Measurements from ENCODE around the gene HEBP2.
A peak's percentile ranks its signal among the peaks of the same experiment; 100 is the strongest.

Gene HEBP2

DNA sequence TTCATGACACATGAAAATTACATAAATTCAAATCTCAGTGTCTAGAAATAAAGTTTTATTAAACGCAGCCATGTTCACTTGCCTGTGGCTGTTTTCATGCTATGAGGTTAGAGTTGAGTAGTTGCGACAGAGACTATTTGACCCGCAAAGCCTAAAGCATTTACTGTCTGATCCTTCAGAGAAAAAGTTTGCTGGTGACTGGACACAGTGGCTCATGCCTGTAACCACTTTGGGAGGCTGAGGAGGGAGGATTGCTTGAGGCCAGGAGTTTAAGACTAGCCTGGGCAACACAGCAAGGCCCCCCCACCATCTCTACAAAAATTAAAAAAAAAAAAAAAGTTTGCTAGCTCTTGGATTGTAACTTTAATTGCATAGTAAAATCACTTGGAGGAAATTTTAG lies 17.1 kb upstream of the HEBP2 start:
- Mint-ChIP-seq H3K36me3 (ENCODE audit: low read depth) (no peaks in the 10 kb centered on the region), H3K27ac (no peak overlapping the region), H3K4me1 (no peaks in the 10 kb centered on the region), H3K27me3 (peaks cover 3% of the 10 kb centered on the region), H3K4me3 (no peak overlapping the region), H3K9me3 (no peaks in the 10 kb centered on the region)
- DNase-seq (no peak), ATAC-seq (no peak)

- H3K27me3 Mint-ChIP-seq, result peaks cover 3% of the 10 kb centered on the region
- DNase-seq (no peak), ATAC-seq (no peak)
- H3K9me3 Mint-ChIP-seq, result no peaks in the 10 kb centered on the region
- no peak overlapping the region for H3K27ac Mint-ChIP-seq
- H3K36me3 Mint-ChIP-seq (ENCODE audit: low read depth), result no peaks in the 10 kb centered on the region
- H3K4me3 Mint-ChIP-seq, result no peak overlapping the region
- H3K4me1 Mint-ChIP-seq, result no peaks in the 10 kb centered on the region
Observed at GRCh38 chr6:138387577-138388368, 16.2 kb upstream of the HEBP2 start.

- no peaks in the 10 kb centered on the region for H3K36me3 Mint-ChIP-seq (ENCODE audit: low read depth)
- no peak overlapping the region for H3K4me3 Mint-ChIP-seq
- ATAC-seq (no peak), DNase-seq (no peak)
- peaks cover 6% of the 10 kb centered on the region for H3K4me1 Mint-ChIP-seq
- H3K9me3 Mint-ChIP-seq, result no peaks in the 10 kb centered on the region
- no peak overlapping the region for H3K27ac Mint-ChIP-seq
- peaks cover 2% of the 10 kb centered on the region for H3K27me3 Mint-ChIP-seq
Observed at GRCh38 chr6:138389551-138389950, 14.5 kb upstream of the HEBP2 start.

- no peak for ATAC-seq
- H3K27me3 Mint-ChIP-seq, result no peaks in the 10 kb centered on the region
Observed at GRCh38 chr6:138393871-138394783, 9.9 kb upstream of the HEBP2 start.

GRCh38 chr6:138396709-138397108 lies 7.3 kb upstream of the HEBP2 start:
- Mint-ChIP-seq H3K36me3 (ENCODE audit: low read depth) (no peaks in the 10 kb centered on the region), H3K4me3 (no peak overlapping the region), H3K27ac (no peak overlapping the region), H3K4me1 (peaks cover 9% of the 10 kb centered on the region), H3K9me3 (no peaks in the 10 kb centered on the region), H3K27me3 (peaks cover 2% of the 10 kb centered on the region)
- DNase-seq, result no peak
- no peak for ATAC-seq

More at GRCh38 chr6:138393871-138394783, 9.9 kb upstream of the HEBP2 start:
- H3K36me3 Mint-ChIP-seq (ENCODE audit: low read depth), result no peaks in the 10 kb centered on the region
- H3K4me3 Mint-ChIP-seq, result no peak overlapping the region
- H3K27ac Mint-ChIP-seq, result no peak overlapping the region
- no peak for DNase-seq
- H3K9me3 Mint-ChIP-seq, result no peaks in the 10 kb centered on the region
- H3K4me1 Mint-ChIP-seq, result peaks cover 6% of the 10 kb centered on the region

DNA sequence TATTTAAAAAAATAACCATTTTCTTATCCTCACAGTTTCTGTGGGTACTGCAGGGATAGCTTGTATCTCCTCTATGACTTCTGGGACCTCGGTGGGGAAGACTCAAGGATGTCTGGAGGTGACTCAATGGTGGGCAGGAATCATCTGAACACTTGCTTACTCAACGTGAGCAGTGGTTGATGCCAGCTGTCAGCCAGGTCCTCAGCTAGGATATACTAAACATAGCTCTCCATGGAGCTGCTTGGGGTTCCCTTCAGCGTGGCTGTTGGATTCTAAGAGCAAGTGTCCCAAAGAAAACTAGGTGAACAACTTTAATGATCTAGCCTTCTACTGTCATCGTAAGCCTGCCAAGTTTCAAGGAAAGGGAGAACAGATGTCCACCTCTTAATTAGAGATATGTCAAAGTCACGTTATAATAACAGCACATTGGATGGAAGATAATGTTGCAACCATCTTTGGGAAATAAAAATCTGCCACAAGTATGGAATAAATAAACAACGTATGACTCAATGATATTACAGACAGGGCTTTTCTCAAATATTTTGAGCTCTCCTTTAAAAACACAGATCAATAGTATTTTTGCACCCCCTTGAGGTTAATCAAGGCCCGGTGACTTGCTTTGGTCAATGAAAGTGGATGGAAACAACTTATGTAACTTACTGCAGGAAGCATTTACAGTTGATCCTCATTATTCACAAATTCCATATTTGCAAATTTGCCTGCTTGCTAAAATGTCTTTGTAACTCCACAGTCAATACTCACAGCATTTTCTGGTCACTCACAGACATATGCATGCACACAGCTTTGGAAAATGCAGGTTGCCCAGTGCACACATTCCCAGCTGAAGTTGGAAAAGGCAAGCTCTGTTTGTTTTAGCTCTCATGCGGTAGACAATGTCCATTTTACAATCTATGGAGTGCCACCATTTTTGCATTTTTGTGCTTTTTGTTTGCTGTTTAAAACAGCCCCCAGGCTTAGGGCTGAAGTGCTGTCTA lies 6.6 kb upstream of the HEBP2 start:
- no peak for DNase-seq
- ATAC-seq, result no peak
- Mint-ChIP-seq H3K4me3 (no peak overlapping the region), H3K27me3 (peaks cover 2% of the 10 kb centered on the region), H3K36me3 (ENCODE audit: low read depth) (no peaks in the 10 kb centered on the region), H3K27ac (no peak overlapping the region), H3K9me3 (no peaks in the 10 kb centered on the region), H3K4me1 (peaks cover 9% of the 10 kb centered on the region)

DNA sequence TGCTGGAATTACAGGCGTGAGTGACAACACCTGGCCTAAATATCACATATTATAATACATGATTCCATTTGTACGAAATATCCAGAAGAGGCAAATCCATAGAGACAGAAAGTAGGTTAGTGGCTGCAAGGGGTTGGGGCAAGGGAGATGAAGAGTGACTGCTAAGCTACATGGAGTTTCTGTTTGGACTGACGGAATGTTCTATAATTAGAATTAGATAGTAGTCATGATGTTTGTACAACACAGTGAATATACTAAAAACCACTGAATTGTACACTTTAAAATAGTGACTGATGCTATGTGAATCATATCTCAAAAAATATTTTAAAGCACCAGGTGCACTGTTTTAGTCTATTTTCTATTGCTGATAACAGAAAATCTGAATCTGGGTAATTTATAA lies 3.7 kb upstream of the HEBP2 start:
- H3K36me3 Mint-ChIP-seq (ENCODE audit: low read depth), result peaks cover 4% of the 10 kb centered on the region
- H3K4me1 Mint-ChIP-seq, result peaks cover 13% of the 10 kb centered on the region
- ATAC-seq (no peak), DNase-seq (no peak)
- no peak overlapping the region for H3K27ac Mint-ChIP-seq
- peaks cover 2% of the 10 kb centered on the region for H3K27me3 Mint-ChIP-seq
- no peaks in the 10 kb centered on the region for H3K9me3 Mint-ChIP-seq
- H3K4me3 Mint-ChIP-seq, result no peak overlapping the region

- peaks cover 4% of the 10 kb centered on the region for H3K36me3 Mint-ChIP-seq (ENCODE audit: low read depth)
- H3K27ac Mint-ChIP-seq, result no peak overlapping the region
- H3K4me3 Mint-ChIP-seq, result peak overlapping the region; percentile 2
- DNase-seq (no peak), ATAC-seq (no peak)
- peaks cover 17% of the 10 kb centered on the region for H3K4me1 Mint-ChIP-seq
- H3K9me3 Mint-ChIP-seq, result no peaks in the 10 kb centered on the region
- peaks cover 2% of the 10 kb centered on the region for H3K27me3 Mint-ChIP-seq
Observed at GRCh38 chr6:138401960-138402837, 1.8 kb upstream of the HEBP2 start.

DNA sequence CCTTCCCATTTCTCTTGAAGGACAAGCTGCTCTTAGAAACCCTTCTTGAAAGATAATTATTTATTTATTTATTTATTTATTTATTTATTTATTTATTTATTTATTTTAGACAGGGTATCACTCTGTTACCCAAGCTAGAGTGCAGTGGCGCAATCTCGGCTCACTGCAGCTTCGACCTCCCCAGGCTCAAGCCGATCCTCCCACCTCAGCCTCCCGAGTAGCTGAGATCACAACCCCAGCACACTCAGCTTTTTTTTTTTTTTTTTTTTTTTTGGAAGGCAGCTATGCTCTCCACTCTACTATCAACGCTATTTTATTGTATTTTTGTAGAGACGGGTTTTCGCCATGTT lies 1.2 kb upstream of the HEBP2 start:
- Mint-ChIP-seq H3K4me1 (peaks cover 17% of the 10 kb centered on the region), H3K36me3 (ENCODE audit: low read depth) (peaks cover 9% of the 10 kb centered on the region), H3K9me3 (no peaks in the 10 kb centered on the region), H3K27ac (peak overlapping the region; percentile 76), H3K27me3 (peaks cover 2% of the 10 kb centered on the region), H3K4me3 (peak overlapping the region; percentile 78)
- ATAC-seq (no peak), DNase-seq (no peak)

GRCh38 chr6:138403324-138403800 lies 661 bp upstream of the HEBP2 start:
- Mint-ChIP-seq H3K36me3 (ENCODE audit: low read depth) (peaks cover 12% of the 10 kb centered on the region), H3K27me3 (peaks cover 2% of the 10 kb centered on the region), H3K9me3 (no peaks in the 10 kb centered on the region), H3K4me3 (peak overlapping the region; percentile 78), H3K27ac (peak overlapping the region; percentile 76), H3K4me1 (peaks cover 17% of the 10 kb centered on the region)
- DNase-seq, result peak; percentile 44
- ATAC-seq, result peak; percentile 26

DNA sequence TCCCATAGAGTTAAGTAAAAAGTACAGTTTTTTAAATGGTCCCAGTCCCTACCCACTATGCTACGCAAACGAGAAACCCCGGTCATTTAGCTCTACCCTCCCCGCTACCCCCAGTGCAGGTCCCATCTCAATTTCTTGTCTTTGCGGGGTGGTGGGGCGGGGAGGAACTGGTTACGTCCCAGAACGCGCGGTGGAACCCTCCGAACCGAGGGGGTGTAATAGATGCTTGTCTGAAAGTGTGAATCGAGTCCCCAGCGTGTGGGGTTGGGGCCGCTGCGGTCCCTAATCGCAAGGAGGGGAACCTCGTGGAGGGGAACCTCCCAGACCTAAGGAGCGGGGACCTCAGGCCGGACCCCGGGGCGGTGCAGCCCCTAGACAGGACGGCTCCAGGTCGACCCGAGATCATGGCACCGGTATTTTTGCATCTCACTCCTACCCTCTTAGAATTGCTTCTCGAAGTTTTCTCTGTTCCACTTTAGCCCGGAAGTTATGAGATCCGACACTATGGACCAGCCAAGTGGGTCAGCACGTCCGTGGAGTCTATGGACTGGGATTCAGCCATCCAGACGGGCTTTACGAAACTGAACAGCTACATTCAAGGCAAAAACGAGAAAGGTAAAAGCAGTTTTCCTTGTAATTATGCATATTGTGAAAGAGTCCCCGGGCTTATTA lies 779 bp downstream of the HEBP2 start:
- Mint-ChIP-seq H3K4me3 (peak overlapping the region; percentile 80), H3K4me1 (peaks cover 17% of the 10 kb centered on the region), H3K27ac (peak overlapping the region; percentile 58), H3K9me3 (no peaks in the 10 kb centered on the region), H3K27me3 (peaks cover 2% of the 10 kb centered on the region), H3K36me3 (ENCODE audit: low read depth) (peaks cover 25% of the 10 kb centered on the region)
- ATAC-seq (peak; percentile 12), DNase-seq (peak; percentile 31)

- Mint-ChIP-seq H3K27ac (no peak overlapping the region), H3K4me3 (no peak overlapping the region), H3K4me1 (peaks cover 21% of the 10 kb centered on the region), H3K36me3 (ENCODE audit: low read depth) (peaks cover 32% of the 10 kb centered on the region), H3K9me3 (no peaks in the 10 kb centered on the region), H3K27me3 (peaks cover 2% of the 10 kb centered on the region)
- no peak for DNase-seq
- no peak for ATAC-seq
Observed at GRCh38 chr6:138405816-138406413, 1.9 kb downstream of the HEBP2 start.
